ENCODE measurements around the gene GPR146. TPM values are rescaled to one million over a fixed set of nuclear protein-coding genes. Genes with fewer than 3 reads are reported as not detected.

GPR146 gene
- total RNA-seq, 1 donor from 2014 or later = 0.79 TPM

DNA sequence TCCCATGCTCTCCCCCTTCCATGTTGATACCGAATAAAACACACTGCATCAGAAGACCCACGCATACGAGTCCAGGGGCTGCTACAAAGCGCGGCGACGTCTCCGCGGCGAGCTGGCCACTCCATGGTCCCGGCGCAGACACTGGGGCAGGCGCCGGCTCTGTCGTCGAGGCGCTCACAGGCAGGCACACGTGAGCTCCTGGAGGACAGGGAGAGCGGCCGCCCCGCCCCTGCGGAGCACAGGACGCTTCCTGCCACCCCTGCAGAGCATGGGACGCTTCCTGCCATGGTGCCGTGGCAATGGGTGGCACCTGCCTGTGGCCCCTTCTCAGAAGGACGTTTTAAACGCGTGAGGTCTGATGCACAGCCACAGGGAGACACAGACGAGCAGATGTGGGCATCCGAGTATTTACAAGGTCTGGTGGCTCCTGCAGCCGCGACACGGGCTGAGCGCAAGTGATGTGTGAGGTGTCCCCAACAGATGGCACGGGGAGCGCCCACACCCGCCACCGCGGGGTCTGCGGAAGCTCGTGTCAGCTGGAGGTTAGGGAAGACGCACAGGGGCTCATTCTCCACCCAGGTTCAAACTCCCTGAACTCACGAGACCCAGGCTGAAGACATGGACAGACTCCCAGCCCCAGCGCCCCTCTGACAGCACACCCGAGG lies 21.4 kb upstream of the GPR146 start:
- H3K4me1 Mint-ChIP-seq = peaks cover 26% of the 10 kb centered on the region
- no peak for DNase-seq (ENCODE audit: low spot score)
- peaks cover 10% of the 10 kb centered on the region for H3F3A ChIP-seq (ENCODE audit: low read depth)
- H3K4me1 ChIP-seq = peaks cover 8% of the 10 kb centered on the region
- H2AFZ ChIP-seq (replicated peaks) = no peak overlapping the region
- TF ChIP-seq, protein P1, sequence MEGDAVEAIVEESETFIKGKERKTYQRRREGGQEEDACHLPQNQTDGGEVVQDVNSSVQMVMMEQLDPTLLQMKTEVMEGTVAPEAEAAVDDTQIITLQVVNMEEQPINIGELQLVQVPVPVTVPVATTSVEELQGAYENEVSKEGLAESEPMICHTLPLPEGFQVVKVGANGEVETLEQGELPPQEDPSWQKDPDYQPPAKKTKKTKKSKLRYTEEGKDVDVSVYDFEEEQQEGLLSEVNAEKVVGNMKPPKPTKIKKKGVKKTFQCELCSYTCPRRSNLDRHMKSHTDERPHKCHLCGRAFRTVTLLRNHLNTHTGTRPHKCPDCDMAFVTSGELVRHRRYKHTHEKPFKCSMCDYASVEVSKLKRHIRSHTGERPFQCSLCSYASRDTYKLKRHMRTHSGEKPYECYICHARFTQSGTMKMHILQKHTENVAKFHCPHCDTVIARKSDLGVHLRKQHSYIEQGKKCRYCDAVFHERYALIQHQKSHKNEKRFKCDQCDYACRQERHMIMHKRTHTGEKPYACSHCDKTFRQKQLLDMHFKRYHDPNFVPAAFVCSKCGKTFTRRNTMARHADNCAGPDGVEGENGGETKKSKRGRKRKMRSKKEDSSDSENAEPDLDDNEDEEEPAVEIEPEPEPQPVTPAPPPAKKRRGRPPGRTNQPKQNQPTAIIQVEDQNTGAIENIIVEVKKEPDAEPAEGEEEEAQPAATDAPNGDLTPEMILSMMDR (IDR thresholded peaks at IDR 0.05) = no peak
- TF ChIP-seq EZH2 (IDR thresholded peaks at IDR 0.05) (no peak), EZH2phosphoT487 (IDR thresholded peaks at IDR 0.05) (no peak)
- H3K9me3 Mint-ChIP-seq = peaks cover 11% of the 10 kb centered on the region
- no peaks in the 10 kb centered on the region for H3K36me3 ChIP-seq
- H3K36me3 Mint-ChIP-seq = peaks cover 25% of the 10 kb centered on the region
- H3K79me2 ChIP-seq (ENCODE audit: low read depth) = peaks cover 68% of the 10 kb centered on the region
- no peak overlapping the region for H3K27ac Mint-ChIP-seq
- no peak overlapping the region for H3K9ac ChIP-seq
- H3K4me2 ChIP-seq = no peak overlapping the region
- H3K4me3 Mint-ChIP-seq = no peak overlapping the region
- H3K27me3 ChIP-seq = no peaks in the 10 kb centered on the region
- H3K4me3 ChIP-seq = no peak overlapping the region
- H3K27me3 Mint-ChIP-seq (ENCODE audit: insufficient read depth, low read depth) = peaks cover 4% of the 10 kb centered on the region
- peaks cover 53% of the 10 kb centered on the region for H4K20me1 ChIP-seq (ENCODE audit: low read depth)
- H3K27ac ChIP-seq = no peak overlapping the region
- no peaks in the 10 kb centered on the region for H3K9me3 ChIP-seq (ENCODE audit: low read depth)

DNA sequence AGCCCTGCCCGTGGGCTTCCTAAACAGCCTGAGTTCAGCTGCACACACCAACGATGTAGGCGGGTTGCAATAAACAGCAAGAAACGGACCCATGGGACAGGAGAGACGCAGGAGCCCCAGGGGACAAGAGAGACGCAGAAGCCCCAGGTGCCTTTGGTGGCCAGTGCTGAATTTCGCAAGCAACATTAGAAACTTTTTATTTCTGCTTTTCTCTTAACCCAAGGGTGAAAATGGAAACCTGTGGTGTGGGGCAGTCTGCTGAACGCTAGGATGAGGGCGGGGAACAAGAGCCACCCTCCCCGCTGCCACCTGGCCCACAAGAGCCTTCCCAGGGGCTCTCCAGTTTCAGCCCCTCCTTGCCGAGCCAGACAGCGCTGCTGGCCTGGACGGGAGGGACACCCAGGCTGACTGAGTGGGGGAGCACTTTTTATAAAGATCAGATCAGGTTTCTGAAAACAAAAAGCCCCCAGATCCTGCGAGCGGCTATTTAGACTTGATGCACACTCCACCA lies 20.0 kb upstream of the GPR146 start:
- Histone ChIP-seq H2AFZ (replicated peaks) (no peak overlapping the region), H3K27me3 (no peaks in the 10 kb centered on the region), H3K4me2 (no peak overlapping the region), H3K27ac (no peak overlapping the region), H3K36me3 (no peaks in the 10 kb centered on the region), H3K9me3 (ENCODE audit: low read depth) (no peaks in the 10 kb centered on the region), H3K4me3 (no peak overlapping the region), H3K4me1 (peaks cover 8% of the 10 kb centered on the region), H3K9ac (no peak overlapping the region), H3K79me2 (ENCODE audit: low read depth) (peaks cover 68% of the 10 kb centered on the region), H4K20me1 (ENCODE audit: low read depth) (peaks cover 50% of the 10 kb centered on the region), H3F3A (ENCODE audit: low read depth) (peaks cover 19% of the 10 kb centered on the region)
- TF ChIP-seq EZH2phosphoT487 (IDR thresholded peaks at IDR 0.05) = no peak
- TF ChIP-seq EZH2 (IDR thresholded peaks at IDR 0.05) = no peak
- TF ChIP-seq, protein P1 (IDR thresholded peaks at IDR 0.05) = no peak
- Mint-ChIP-seq H3K27ac (peak overlapping the region; percentile 78), H3K36me3 (peaks cover 21% of the 10 kb centered on the region), H3K4me1 (peaks cover 31% of the 10 kb centered on the region), H3K9me3 (peaks cover 11% of the 10 kb centered on the region), H3K27me3 (ENCODE audit: insufficient read depth, low read depth) (peaks cover 4% of the 10 kb centered on the region), H3K4me3 (no peak overlapping the region)
- DNase-seq (ENCODE audit: low spot score) = no peak

DNA sequence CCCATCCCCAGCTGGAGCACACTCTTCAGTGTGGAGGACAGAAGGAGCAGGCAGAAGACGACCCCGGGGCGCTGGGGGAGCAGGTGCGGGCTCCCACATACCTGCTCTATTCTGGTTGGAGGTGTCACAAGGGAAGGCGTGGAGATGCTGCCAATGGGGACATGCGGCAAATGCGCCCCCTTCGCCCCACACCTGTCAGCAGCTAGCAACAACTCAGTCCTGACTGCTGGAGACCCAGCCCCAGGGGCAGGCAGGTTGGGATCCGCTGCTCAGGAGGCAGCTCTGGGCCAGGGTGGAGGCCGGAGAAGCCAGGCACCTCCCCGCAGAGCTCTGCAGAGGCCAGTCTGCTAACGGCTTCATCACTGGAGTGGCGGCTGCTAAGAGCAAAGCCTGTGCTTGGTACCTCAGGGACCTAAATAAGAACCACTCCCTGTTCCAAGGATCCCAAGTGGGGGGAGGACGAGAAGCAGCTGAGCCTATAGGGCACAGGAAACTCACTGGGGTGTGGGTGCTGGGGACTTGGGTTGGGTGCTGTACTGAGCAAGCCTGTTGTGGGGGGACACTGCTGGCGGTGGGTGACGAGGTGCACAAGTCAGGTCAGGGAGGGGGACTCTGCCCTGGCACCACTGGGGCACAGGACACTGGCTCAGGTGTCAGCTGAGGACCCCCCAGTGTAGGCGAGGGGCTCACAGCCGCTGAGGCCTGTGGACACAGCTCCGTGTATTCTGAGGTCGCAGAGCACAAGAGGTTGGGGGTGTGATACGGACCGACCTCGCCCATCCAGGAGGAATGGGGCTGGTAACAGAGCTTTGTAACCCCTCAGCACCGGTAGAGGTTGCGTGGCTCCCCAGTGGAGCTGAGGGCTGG lies 19.2 kb upstream of the GPR146 start:
- H3K27ac Mint-ChIP-seq = no peak overlapping the region

More for the DNA sequence above, 19.2 kb upstream of the GPR146 start:
- peaks cover 24% of the 10 kb centered on the region for H3K36me3 Mint-ChIP-seq
- no peak overlapping the region for H3K4me3 ChIP-seq
- H3K4me1 ChIP-seq = peaks cover 8% of the 10 kb centered on the region
- H3K9ac ChIP-seq = no peak overlapping the region
- no peak overlapping the region for H3K4me2 ChIP-seq
- H3K27me3 Mint-ChIP-seq (ENCODE audit: insufficient read depth, low read depth) = peaks cover 4% of the 10 kb centered on the region
- TF ChIP-seq EZH2phosphoT487 (IDR thresholded peaks at IDR 0.05) = no peak
- TF ChIP-seq, protein P1 (IDR thresholded peaks at IDR 0.05) = no peak
- peaks cover 21% of the 10 kb centered on the region for H3F3A ChIP-seq (ENCODE audit: low read depth)
- H3K4me1 Mint-ChIP-seq = peaks cover 36% of the 10 kb centered on the region
- H2AFZ ChIP-seq (replicated peaks) = no peak overlapping the region
- H3K9me3 ChIP-seq (ENCODE audit: low read depth) = no peaks in the 10 kb centered on the region
- DNase-seq (ENCODE audit: low spot score) = no peak
- H3K9me3 Mint-ChIP-seq = peaks cover 11% of the 10 kb centered on the region
- peaks cover 49% of the 10 kb centered on the region for H4K20me1 ChIP-seq (ENCODE audit: low read depth)
- peaks cover 68% of the 10 kb centered on the region for H3K79me2 ChIP-seq (ENCODE audit: low read depth)
- H3K36me3 ChIP-seq = no peaks in the 10 kb centered on the region
- H3K27ac ChIP-seq = no peak overlapping the region
- no peaks in the 10 kb centered on the region for H3K27me3 ChIP-seq
- no peak overlapping the region for H3K4me3 Mint-ChIP-seq

Data from neural progenitor cell (in vitro differentiated cells).